Liver (tissue), 9 donors: ENCODE data around the gene GRIN2A. TPM values are rescaled to one million over a fixed set of nuclear protein-coding genes. Genes with fewer than 3 reads are reported as not detected.

Experiments used
- DNase-seq: peaks from one replicate; pipeline ENCODE4 v3.0.0-alpha.2; 2017; ENCODE audit warnings: low spot score
- H3K27ac ChIP-seq, 2 donors: one replicate each; pipeline ENCODE4 v1.7.0; 2013; ENCODE audit warnings: inconsistent platforms in 2 of 2, low read length in 2 of 2, control low read depth in 1 of 2, low read depth in 1 of 2, mild to moderate bottlenecking in 1 of 2
- H3K27me3 ChIP-seq, 4 donors: one replicate each; pipeline versions ENCODE4 v1.6.1 to v1.7.0; 2013; ENCODE audit warnings: low read length in 3 of 4, inconsistent platforms in 1 of 4, mild to moderate bottlenecking in 1 of 4, moderate library complexity in 1 of 4; ENCODE audit not compliant: control insufficient read depth in 4 of 4, insufficient read depth in 4 of 4
- H3K36me3 ChIP-seq, 4 donors: one replicate each; pipeline versions ENCODE4 v1.6.1 to v1.7.0; 2013; ENCODE audit warnings: low read length in 3 of 4, mild to moderate bottlenecking in 3 of 4, low read depth in 1 of 4, moderate library complexity in 1 of 4; ENCODE audit not compliant: control insufficient read depth in 4 of 4, insufficient read depth in 3 of 4
- H3K4me1 ChIP-seq, 4 donors: one replicate each; pipeline versions ENCODE4 v1.6.1 to v1.7.0; 2013; ENCODE audit warnings: low read length in 3 of 4, mild to moderate bottlenecking in 3 of 4, moderate library complexity in 1 of 4; ENCODE audit not compliant: control insufficient read depth in 4 of 4, insufficient read depth in 4 of 4
- H3K4me3 ChIP-seq, 3 donors: one replicate each; pipeline versions ENCODE4 v1.6.1 to v1.7.0; 2013; ENCODE audit warnings: low read length in 3 of 3, control low read depth in 1 of 3, low read depth in 1 of 3, mild to moderate bottlenecking in 1 of 3
- H3K9ac ChIP-seq, 2 donors: one replicate each; pipeline ENCODE4 v1.7.0; 2013; ENCODE audit warnings: low read length in 2 of 2, mild to moderate bottlenecking in 2 of 2, moderate library complexity in 2 of 2, control low read depth in 1 of 2, low read depth in 1 of 2
- H3K9me3 ChIP-seq, 4 donors: one replicate each; pipeline versions ENCODE4 v1.6.1 to v1.7.0; 2013; ENCODE audit warnings: low read length in 3 of 4; ENCODE audit not compliant: control insufficient read depth in 4 of 4
- EGR1 ChIP-seq, 2 donors: IDR thresholded peaks; 2 replicates each; pipeline ENCODE4 v1.6.1; 2016 to 2018; ENCODE audit warnings: antibody characterized with exemption in 2 of 2, low read depth in 2 of 2
- FOXA2 ChIP-seq: IDR thresholded peaks from 2 replicates; pipeline ENCODE4 v1.6.1; 2016; ENCODE audit warnings: antibody characterized with exemption
- GABPA ChIP-seq, 2 donors: IDR thresholded peaks in 1 of 2; conservative IDR thresholded peaks in 1 of 2; 2 replicates each; pipeline ENCODE4 v1.6.1; 2016; ENCODE audit warnings: antibody characterized with exemption in 2 of 2, mild to moderate bottlenecking in 1 of 2, moderate library complexity in 1 of 2
- HNF4A ChIP-seq, 2 donors: conservative IDR thresholded peaks; 2 replicates each; pipeline ENCODE4 v1.6.1; 2016; ENCODE audit warnings: antibody characterized with exemption in 2 of 2, mild to moderate bottlenecking in 2 of 2
- HNF4G ChIP-seq: IDR thresholded peaks from 2 replicates; pipeline ENCODE4 v1.6.1; 2016; ENCODE audit warnings: antibody characterized with exemption
- JUND ChIP-seq, 2 donors: IDR thresholded peaks; 2 replicates each; pipeline ENCODE4 v1.6.1; 2016; ENCODE audit warnings: antibody characterized with exemption in 2 of 2
- MAX ChIP-seq: IDR thresholded peaks from 2 replicates; pipeline ENCODE4 v1.6.1; 2016; ENCODE audit warnings: antibody characterized with exemption
- NR2F2 ChIP-seq: IDR thresholded peaks from 2 replicates; pipeline ENCODE4 v1.6.1; 2016; ENCODE audit warnings: antibody characterized with exemption
- RAD21 ChIP-seq, 2 donors: IDR thresholded peaks; 2 replicates each; pipeline ENCODE4 v1.6.1; 2016; ENCODE audit warnings: antibody characterized with exemption in 2 of 2, mild to moderate bottlenecking in 2 of 2
- RXRA ChIP-seq, 2 donors: IDR thresholded peaks; 2 replicates each; pipeline ENCODE4 v1.6.1; 2017 to 2018; ENCODE audit warnings: antibody characterized with exemption in 2 of 2, mild to moderate bottlenecking in 1 of 2
- TAF1 ChIP-seq: conservative IDR thresholded peaks from 2 replicates; pipeline ENCODE4 v1.6.1; 2016; ENCODE audit warnings: antibody characterized with exemption, mild to moderate bottlenecking
- YY1 ChIP-seq: IDR thresholded peaks from 2 replicates; pipeline ENCODE4 v1.6.1; 2016; ENCODE audit warnings: antibody characterized with exemption, mild to moderate bottlenecking
- ZBTB33 ChIP-seq: IDR thresholded peaks from 2 replicates; pipeline ENCODE4 v1.6.1; 2016; ENCODE audit warnings: antibody characterized with exemption
- WGBS: extraction: QIAGEN DNeasy Blood & Tissue Kit; methylation state at CpG from one replicate; pipeline ENCODE4 v1.1.7; 2013; 5-methylcytosine and 5-hydroxymethylcytosine counted together
- polyA plus RNA-seq, 2 donors: library from polyadenylated mRNA; stranded (reverse) in 1 of 2; unstranded in 1 of 2; fragments of 200-250 nt in 1 of 2; fragments of >200 nt in 1 of 2; fragmentation: Nextera tagmentation in 1 of 2; extraction: Ambion mirVana in 1 of 2; gene quantifications; one replicate each; pipeline versions ENCODE4 v1.2.1 to v1.2.3, GENCODE V29; 2013 to 2015
- total RNA-seq, 2 donors: library from RNA; depleted of rRNA; stranded (reverse); fragments of >200 nt; gene quantifications; one replicate each; pipeline ENCODE4 v1.2.3, GENCODE V29; 2014
- TF ChIP-seq, protein P1 (sequence below): IDR thresholded peaks from 2 replicates; pipeline ENCODE4 v1.6.1; 2016; ENCODE audit warnings: antibody characterized with exemption, mild to moderate bottlenecking
- TF ChIP-seq, protein P2 (sequence below): fragments of 150-350 bp; IDR thresholded peaks from 2 replicates; pipeline ENCODE4 v1.5.1; 2017; ENCODE audit warnings: improper control_type of control experiment, low read depth, low read length; ENCODE audit not compliant: missing input control
- TF ChIP-seq, protein P3 (sequence below): IDR thresholded peaks from 2 replicates; pipeline ENCODE4 v1.6.1; 2016; ENCODE audit warnings: antibody characterized with exemption
- donor health status: healthy.
- donor health status: healthy.
- donor health status: healthy.
- donor health status: healthy.
- donor health status: healthy.

GRIN2A gene
- total and polyA plus RNA-seq, 4 donors = under 0.01 to 0.08 (median 0.07) TPM; not detected in 1

DNA sequence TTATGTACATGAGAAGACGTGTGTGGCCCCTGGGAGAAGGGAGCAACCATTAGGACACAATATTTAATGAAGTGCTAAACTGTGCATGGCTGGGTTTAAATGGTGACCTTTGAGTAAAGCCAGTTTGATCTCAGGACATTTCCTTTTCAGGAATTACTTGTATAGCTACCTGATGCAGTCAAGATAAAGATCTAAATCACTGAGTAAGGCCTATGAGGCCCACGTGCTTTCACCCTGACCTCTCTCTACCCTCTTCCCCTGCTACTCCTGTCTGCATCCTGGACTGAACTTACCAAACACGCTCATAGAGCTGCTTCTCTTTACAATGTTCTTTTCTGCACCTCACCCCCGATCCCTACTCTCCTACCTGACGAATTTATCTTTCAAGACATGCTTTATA, 98.9 kb downstream of the GRIN2A start:
- no peak for TF ChIP-seq ZBTB33
- no peak for TF ChIP-seq HNF4A (conservative IDR thresholded peaks at IDR 0.05)
- TF ChIP-seq, protein P1, sequence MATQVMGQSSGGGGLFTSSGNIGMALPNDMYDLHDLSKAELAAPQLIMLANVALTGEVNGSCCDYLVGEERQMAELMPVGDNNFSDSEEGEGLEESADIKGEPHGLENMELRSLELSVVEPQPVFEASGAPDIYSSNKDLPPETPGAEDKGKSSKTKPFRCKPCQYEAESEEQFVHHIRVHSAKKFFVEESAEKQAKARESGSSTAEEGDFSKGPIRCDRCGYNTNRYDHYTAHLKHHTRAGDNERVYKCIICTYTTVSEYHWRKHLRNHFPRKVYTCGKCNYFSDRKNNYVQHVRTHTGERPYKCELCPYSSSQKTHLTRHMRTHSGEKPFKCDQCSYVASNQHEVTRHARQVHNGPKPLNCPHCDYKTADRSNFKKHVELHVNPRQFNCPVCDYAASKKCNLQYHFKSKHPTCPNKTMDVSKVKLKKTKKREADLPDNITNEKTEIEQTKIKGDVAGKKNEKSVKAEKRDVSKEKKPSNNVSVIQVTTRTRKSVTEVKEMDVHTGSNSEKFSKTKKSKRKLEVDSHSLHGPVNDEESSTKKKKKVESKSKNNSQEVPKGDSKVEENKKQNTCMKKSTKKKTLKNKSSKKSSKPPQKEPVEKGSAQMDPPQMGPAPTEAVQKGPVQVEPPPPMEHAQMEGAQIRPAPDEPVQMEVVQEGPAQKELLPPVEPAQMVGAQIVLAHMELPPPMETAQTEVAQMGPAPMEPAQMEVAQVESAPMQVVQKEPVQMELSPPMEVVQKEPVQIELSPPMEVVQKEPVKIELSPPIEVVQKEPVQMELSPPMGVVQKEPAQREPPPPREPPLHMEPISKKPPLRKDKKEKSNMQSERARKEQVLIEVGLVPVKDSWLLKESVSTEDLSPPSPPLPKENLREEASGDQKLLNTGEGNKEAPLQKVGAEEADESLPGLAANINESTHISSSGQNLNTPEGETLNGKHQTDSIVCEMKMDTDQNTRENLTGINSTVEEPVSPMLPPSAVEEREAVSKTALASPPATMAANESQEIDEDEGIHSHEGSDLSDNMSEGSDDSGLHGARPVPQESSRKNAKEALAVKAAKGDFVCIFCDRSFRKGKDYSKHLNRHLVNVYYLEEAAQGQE = no peak
- no peak for TF ChIP-seq RAD21 (IDR thresholded peaks at IDR 0.05)
- TF ChIP-seq, protein P2, sequence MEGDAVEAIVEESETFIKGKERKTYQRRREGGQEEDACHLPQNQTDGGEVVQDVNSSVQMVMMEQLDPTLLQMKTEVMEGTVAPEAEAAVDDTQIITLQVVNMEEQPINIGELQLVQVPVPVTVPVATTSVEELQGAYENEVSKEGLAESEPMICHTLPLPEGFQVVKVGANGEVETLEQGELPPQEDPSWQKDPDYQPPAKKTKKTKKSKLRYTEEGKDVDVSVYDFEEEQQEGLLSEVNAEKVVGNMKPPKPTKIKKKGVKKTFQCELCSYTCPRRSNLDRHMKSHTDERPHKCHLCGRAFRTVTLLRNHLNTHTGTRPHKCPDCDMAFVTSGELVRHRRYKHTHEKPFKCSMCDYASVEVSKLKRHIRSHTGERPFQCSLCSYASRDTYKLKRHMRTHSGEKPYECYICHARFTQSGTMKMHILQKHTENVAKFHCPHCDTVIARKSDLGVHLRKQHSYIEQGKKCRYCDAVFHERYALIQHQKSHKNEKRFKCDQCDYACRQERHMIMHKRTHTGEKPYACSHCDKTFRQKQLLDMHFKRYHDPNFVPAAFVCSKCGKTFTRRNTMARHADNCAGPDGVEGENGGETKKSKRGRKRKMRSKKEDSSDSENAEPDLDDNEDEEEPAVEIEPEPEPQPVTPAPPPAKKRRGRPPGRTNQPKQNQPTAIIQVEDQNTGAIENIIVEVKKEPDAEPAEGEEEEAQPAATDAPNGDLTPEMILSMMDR = no peak
- no peak for TF ChIP-seq YY1
- no peak for TF ChIP-seq NR2F2
- TF ChIP-seq EGR1 (IDR thresholded peaks at IDR 0.05; ENCODE audit: low read depth in 2 of 2) = no peak
- Histone ChIP-seq H3K9ac (no peak overlapping the region), H3K4me1 (no peaks in the 10 kb centered on the region), H3K27ac (no peak overlapping the region), H3K27me3 (peaks cover 0 to 4% (median 0%) of the 10 kb centered on the region in 4 donors), H3K9me3 (no peaks in the 10 kb centered on the region), H3K4me3 (no peak overlapping the region), H3K36me3 (peaks cover 0 to 1% (median 0%) of the 10 kb centered on the region in 4 donors)
- WGBS = 52% methylated on average over 5 of the region's 5 CpGs
- no peak for DNase-seq

DNA sequence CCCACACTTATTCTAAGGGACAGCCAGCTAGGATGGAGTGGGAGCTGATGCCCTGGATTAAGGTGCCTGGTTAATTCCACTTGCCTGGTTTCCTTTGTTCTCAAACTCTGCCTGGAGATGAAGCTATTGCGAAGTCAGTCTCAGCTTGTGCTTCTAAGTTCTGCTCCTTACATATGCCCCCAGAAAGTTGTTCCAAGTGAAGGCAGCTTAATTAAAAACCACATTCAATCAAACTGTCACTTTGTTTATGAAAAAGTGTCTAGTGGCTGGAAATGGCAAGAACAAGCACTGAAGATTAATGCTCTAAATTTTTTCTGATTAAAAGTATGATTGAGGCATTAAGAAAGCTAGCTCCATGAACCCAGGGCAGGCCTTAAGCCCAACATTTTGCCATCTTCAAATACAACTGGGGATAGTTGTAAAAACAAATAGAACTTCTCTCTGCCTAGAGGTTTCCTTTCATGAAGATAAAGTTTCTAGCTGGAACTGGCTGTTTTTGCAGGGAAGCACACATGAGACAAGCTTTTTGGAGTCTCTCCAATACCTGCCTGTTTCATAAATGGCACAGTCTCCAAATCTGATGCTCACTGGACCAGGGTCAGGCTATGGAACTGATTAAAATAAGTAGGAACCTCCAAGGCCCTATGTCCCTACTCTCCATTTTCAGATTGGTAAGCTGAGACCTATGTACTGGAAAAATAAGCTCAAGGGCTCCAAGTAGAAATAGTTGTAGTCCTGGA, 100.9 kb downstream of the GRIN2A start:
- peaks cover 0 to 1% (median 0%) of the 10 kb centered on the region in 4 donors for H3K36me3 ChIP-seq
- H3K9me3 ChIP-seq = no peaks in the 10 kb centered on the region
- no peak overlapping the region for H3K9ac ChIP-seq
- no peaks in the 10 kb centered on the region for H3K27me3 ChIP-seq
- H3K4me1 ChIP-seq = no peaks in the 10 kb centered on the region
- WGBS = 80% methylated on average over 1 of the region's 1 CpG
- TF ChIP-seq, protein P3, sequence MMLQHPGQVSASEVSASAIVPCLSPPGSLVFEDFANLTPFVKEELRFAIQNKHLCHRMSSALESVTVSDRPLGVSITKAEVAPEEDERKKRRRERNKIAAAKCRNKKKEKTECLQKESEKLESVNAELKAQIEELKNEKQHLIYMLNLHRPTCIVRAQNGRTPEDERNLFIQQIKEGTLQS = no peak
- TF ChIP-seq EGR1 (IDR thresholded peaks at IDR 0.05; ENCODE audit: low read depth in 2 of 2) (no peak), TAF1 (no peak), GABPA (IDR thresholded peaks at IDR 0.05 in 1 of 2, conservative IDR thresholded peaks at IDR 0.05 in 1 of 2) (no peak), RAD21 (IDR thresholded peaks at IDR 0.05) (no peak), RXRA (IDR thresholded peaks at IDR 0.05) (no peak), FOXA2 (no peak), HNF4A (conservative IDR thresholded peaks at IDR 0.05) (no peak), JUND (IDR thresholded peaks at IDR 0.05) (no peak), MAX (no peak), HNF4G (no peak), NR2F2 (no peak), ZBTB33 (no peak)
- TF ChIP-seq, protein P2 = no peak
- H3K27ac ChIP-seq = no peak overlapping the region
- H3K4me3 ChIP-seq = no peak overlapping the region
- DNase-seq = no peak
